GM12891 (cell line): ENCODE measurements around the gene ALDH3B2. TPM values are rescaled to one million over a fixed set of nuclear protein-coding genes. Genes with fewer than 3 reads are reported as not detected.
"Not testable (repeated sequence)": the region's sequence is repeated elsewhere in the genome, so short reads cannot be mapped to it uniquely, and the experiment has no call there.

Source experiments
- DNase-seq: peaks from one replicate; pipeline ENCODE4 v3.0.0; 2011; ENCODE audit warnings: low spot score; ENCODE audit not compliant: insufficient read length
- FAIRE-seq: peaks from 2 replicates; lab custom pipeline; 2011; peaks lifted over from hg19 to GRCh38; lab: Jason Lieb, UNC
- PAX5 ChIP-seq: IDR thresholded peaks from 2 replicates; pipeline ENCODE4 v1.6.1; 2011; ENCODE audit warnings: low read length, moderate library complexity, mild to moderate bottlenecking; ENCODE audit not compliant: insufficient read depth, severe bottlenecking
- POLR2A ChIP-seq: IDR thresholded peaks from 2 replicates; pipeline ENCODE4 v1.6.1; 2011; ENCODE audit warnings: low read depth, low read length, control low read depth
- POLR2AphosphoS5 ChIP-seq: IDR thresholded peaks from 2 replicates; pipeline ENCODE4 v1.6.1; 2011; ENCODE audit warnings: low read depth, low read length, control low read depth
- POU2F2 ChIP-seq: IDR thresholded peaks from 2 replicates; pipeline ENCODE4 v1.6.1; 2011; ENCODE audit warnings: low read depth, mild to moderate bottlenecking, control low read depth, low read length, moderate library complexity
- SPI1 ChIP-seq: IDR thresholded peaks from 2 replicates; pipeline ENCODE4 v1.6.1; 2011; ENCODE audit warnings: low read depth, low read length, control low read depth
- TAF1 ChIP-seq: IDR thresholded peaks from 2 replicates; pipeline ENCODE4 v1.6.1; 2011; ENCODE audit warnings: low read depth, low read length, control low read depth
- polyA plus RNA-seq: library from polyadenylated mRNA; unstranded; fragments of >200 nt; gene quantifications from one replicate; pipeline ENCODE4 v1.2.1, GENCODE V29; 2012; ENCODE audit warnings: low read depth, missing spikeins, inconsistent platforms; ENCODE audit not compliant: missing spikeins

The ALDH3B2 gene
- polyA plus RNA-seq, result not detected

- no peak for TF ChIP-seq TAF1
- no peak for TF ChIP-seq POLR2A
- FAIRE-seq (no peak), DNase-seq (no peak)
Observed at GRCh38 chr11:67674442-67674871, at the start of gene ALDH3B2. ALDH3B2 (minus strand) TSS chr11:67674623; CDS start chr11:67666935, 7,688 bp downstream.

- FAIRE-seq, DNase-seq: not testable (repeated sequence)
Observed at GRCh38 chr11:67723036-67723435, 48.6 kb upstream of the ALDH3B2 start.

- not testable (repeated sequence) for FAIRE-seq
Observed at GRCh38 chr11:67716226-67716625, 41.8 kb upstream of the ALDH3B2 start.

GRCh38 chr11:67715801-67716200, 41.4 kb upstream of the ALDH3B2 start:
- not testable (repeated sequence) for FAIRE-seq, DNase-seq

More at GRCh38 chr11:67716226-67716625, 41.8 kb upstream of the ALDH3B2 start:
- DNase-seq, result not testable (repeated sequence)

- not testable (repeated sequence) for DNase-seq, FAIRE-seq
Observed at GRCh38 chr11:67713892-67714509, 39.6 kb upstream of the ALDH3B2 start.

GRCh38 chr11:67711676-67712075, 37.3 kb upstream of the ALDH3B2 start:
- DNase-seq, FAIRE-seq: not testable (repeated sequence)

- not testable (repeated sequence) for FAIRE-seq, DNase-seq
Observed at GRCh38 chr11:67711212-67711611, 36.8 kb upstream of the ALDH3B2 start.

GRCh38 chr11:67709806-67710205, 35.4 kb upstream of the ALDH3B2 start:
- FAIRE-seq, DNase-seq: not testable (repeated sequence)

- no peak for TF ChIP-seq PAX5
- no peak for TF ChIP-seq TAF1
- TF ChIP-seq SPI1, result no peak
- no peak for TF ChIP-seq POLR2A
- no peak for TF ChIP-seq POLR2AphosphoS5
- TF ChIP-seq POU2F2, result no peak
- FAIRE-seq (no peak), DNase-seq (no peak)
Observed at GRCh38 chr11:67705264-67705663, 30.8 kb upstream of the ALDH3B2 start.

- no peak for FAIRE-seq
- TF ChIP-seq SPI1 (no peak), POLR2AphosphoS5 (no peak), TAF1 (no peak), POU2F2 (no peak), PAX5 (no peak), POLR2A (no peak)
Observed at GRCh38 chr11:67704524-67704923, 30.1 kb upstream of the ALDH3B2 start.

GRCh38 chr11:67703709-67704108, 29.3 kb upstream of the ALDH3B2 start:
- not testable (repeated sequence) for DNase-seq, FAIRE-seq

More at GRCh38 chr11:67704524-67704923, 30.1 kb upstream of the ALDH3B2 start:
- no peak for DNase-seq

- TF ChIP-seq POLR2A (no peak), TAF1 (no peak), POU2F2 (no peak), POLR2AphosphoS5 (no peak), SPI1 (no peak), PAX5 (no peak)
- FAIRE-seq, result no peak
- DNase-seq, result no peak
Observed at GRCh38 chr11:67700548-67701262, 26.3 kb upstream of the ALDH3B2 start.
